Raji (cell line): ENCODE measurements around the gene HDAC5.

Experiments
- POLR2A ChIP-seq: IDR thresholded peaks from 2 replicates; pipeline ENCODE4 v1.6.1; 2011; ENCODE audit warnings: low read depth, low read length, control low read depth; ENCODE audit not compliant: insufficient read depth

Gene HDAC5

DNA sequence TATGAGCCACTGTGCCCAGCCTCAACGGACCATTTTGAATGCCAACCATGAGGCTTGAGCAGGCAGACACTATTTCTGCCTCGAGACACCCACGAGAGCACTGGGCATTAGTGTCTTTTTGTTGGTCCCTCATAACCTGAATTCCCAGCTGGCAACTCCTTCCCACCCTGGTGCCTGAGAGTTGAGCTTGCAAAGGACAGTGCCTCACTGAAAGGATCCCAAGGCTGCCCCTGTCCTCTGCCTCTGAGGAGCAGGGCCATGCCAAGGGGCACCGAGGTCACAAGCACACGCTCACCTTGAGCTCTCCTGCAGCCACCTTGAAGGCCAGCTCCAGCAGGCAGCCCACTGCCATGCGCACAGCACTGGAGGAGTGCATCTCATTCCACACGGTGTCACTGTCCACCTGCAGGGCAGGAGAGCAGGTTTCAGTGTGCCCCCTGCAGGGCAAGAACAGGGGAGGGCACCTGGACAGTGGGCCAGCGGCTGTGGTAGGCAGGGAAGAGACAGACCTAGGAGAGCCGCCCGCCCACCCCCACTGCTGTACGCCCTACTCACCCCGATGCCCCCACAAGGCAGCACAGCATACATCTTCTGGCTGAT is 40.1 kb downstream of the HDAC5 start:
- TF ChIP-seq POLR2A: no peak

GRCh38 chr17:44082256-44082927 is 41.0 kb downstream of the HDAC5 start:
- no peak for TF ChIP-seq POLR2A

GRCh38 chr17:44081681-44082080 is 41.8 kb downstream of the HDAC5 start:
- no peak for TF ChIP-seq POLR2A

GRCh38 chr17:44079877-44080821 is 43.3 kb downstream of the HDAC5 start:
- 0 out of 2 replicates have a peak, but pooled peaks have one; percentile 23 for TF ChIP-seq POLR2A

DNA sequence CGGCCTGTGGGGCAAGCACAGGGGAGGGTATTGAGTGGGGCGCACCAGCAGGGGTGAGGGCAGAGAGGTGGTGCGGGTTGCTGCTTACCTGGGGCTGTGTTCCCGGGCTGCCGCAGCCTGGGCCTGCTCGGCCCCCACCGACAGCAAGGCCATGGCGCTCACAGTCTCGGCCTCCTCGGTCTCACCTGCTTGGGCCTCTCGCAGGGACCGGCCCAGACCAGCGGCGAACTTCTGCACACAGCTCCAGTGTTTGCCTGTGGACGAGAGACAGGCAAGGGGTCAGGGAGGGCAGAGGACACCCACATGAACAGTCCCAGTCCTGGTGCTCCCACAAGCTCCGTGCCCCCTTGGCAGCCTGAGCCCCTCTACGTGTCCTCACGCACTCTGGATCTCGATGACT is 45.0 kb downstream of the HDAC5 start:
- no peak for TF ChIP-seq POLR2A

GRCh38 chr17:44077595-44077909 is 45.9 kb downstream of the HDAC5 start:
- no peak for TF ChIP-seq POLR2A

DNA sequence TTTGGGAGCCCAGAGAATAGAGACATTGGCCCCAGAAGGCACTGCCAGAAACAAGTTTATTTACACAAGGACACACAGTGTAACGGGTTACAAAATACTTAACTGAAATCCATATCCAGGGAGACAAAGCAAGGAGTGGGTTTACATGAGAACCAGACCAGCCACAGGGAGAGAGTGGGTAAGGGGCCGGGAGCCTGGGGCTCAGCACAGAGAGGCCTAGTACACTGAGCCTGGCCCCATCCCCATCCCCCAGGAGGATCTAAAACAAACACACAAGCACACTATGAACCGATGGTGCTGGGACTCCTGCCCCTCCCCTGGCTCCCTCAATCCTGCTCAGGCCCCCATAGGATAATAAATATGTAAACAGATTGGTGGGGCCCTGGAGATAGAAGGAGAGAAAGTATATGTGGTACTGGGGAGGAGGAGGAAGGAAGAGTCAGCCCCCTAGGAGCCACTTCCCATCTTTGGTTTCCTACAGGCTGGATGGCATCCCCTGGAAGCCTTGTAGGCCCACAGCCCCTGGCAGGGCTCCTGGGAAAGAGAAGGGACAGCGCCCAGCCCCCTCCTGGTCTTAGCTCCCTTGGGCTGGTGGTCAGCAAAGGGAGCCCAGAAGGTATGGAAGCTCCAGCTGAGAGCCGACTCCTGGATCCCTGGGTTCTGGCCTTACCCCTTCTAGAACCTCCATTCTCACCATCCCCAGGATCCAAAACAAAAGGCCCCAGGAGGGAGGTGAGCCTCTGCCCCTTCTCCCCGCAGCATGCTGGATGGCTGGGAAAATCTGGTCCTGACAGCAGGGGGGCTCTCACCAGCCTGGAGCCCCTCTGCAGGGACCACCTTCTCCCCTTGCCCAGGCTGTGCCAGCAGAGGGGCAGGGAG is 46.5 kb downstream of the HDAC5 start:
- no peak for TF ChIP-seq POLR2A

GRCh38 chr17:44075598-44076293 is 47.7 kb downstream of the HDAC5 start:
- TF ChIP-seq POLR2A: no peak

DNA sequence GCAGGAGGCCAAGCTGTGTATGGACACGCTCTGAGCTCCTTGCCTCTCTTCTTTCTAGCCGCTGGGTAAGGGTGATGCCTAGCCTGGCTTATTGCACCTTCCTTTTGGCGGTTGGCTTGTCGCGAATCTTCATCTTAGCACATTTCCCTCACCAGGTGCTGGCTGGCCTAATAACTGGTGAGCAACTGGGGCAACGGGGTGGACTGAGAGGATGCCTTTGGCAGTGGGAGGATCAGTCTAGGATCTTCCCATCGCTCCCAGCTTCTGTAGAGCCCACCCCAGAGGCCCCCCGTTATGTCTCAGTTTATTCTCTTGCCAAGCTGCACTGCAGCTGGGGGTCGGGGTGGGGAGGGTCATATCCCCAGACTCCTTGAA is 48.5 kb downstream of the HDAC5 start:
- TF ChIP-seq POLR2A: no peak

DNA sequence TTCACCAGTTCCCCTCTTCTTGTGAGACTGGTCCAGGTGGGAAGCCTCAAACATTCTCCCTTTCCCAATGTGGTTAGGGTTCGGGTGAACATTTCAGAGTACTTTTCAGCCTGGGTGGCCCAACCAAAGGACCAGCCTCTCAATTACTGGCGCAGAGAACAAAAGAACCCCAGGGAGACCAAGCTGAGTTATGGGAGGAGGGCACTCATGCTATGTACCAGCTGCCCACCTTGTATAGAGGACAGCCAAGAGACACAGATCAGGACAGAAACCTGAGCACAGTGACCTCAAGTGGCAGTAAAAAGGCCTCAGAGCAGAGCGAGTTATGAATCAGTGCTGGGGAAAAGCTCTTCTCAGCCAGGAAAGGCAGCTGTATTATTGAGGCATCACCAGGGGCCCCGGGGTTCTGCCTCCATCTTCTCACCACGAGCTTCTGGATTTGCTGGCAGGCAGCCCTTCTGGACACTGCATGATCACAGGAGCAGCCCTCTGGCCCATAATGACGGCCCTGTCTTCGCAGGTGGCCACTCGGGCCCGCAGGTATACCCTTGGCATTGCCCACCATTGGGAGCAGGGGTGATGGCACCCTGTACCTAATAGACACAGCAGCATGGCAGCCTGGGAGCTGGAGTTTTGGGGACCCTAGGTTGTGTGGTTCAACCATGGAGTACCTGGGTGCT is 49.1 kb downstream of the HDAC5 start:
- TF ChIP-seq POLR2A: no peak

GRCh38 chr17:44071772-44072171 is 51.7 kb downstream of the HDAC5 start:
- TF ChIP-seq POLR2A: no peak

DNA sequence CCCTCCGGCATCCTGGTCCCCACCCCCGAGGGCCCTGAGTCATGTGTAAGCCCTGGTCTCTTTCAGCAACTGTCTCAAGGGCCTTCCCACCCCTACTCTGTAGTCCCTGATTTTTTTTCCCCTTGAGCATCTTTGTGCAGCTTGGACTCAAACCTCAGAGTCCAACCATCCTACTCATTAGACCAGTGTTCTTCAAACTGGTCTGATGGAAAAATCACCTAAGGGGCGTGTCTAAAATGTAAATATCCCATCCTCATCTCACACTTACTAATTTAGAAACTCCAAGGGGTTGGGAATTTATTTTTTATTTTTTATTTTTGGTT is 52.3 kb downstream of the HDAC5 start:
- TF ChIP-seq POLR2A: no peak

DNA sequence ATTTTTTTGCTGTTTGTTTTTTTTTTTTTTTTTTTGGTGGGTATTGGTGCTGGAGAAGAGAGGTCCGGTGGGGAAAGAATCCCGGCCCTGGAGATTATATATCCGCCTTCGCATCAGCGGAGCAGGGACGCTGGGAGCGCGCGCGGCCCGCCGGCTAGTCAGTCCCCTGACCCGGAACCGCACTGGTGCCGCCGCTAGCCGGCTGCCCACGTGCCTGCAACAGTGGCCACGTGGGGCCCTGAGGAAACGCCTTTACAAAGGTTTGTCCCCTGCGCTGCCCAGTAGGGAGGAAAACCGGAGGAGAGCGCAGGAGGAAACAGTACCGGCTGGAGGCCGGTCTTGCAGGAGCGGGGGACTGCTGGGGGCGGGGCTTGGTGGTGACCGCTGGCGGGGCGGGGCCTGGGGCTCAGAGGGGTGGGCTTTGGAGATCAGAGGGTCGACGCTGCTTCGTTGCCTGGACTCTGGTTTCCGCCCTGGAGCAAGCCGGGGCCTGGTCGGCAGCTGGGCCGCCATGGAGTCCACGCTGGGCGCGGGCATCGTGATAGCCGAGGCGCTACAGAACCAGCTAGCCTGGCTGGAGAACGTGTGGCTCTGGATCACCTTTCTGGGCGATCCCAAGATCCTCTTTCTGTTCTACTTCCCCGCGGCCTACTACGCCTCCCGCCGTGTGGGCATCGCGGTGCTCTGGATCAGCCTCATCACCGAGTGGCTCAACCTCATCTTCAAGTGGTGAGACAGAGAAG is 52.8 kb downstream of the HDAC5 start, which contains the start of gene G6PC3:
TSS of gene G6PC3 (plus strand) at position 281 of the 743 bp plus-strand sequence. CDS start at position 512, 231 bp downstream.
- TF ChIP-seq POLR2A: peak; percentile 98
